HG02852 (cell line): ENCODE data around the gene OIP5.
"Not testable (repeated sequence)": the region's sequence is repeated elsewhere in the genome, so short reads cannot be mapped to it uniquely, and the experiment has no call there.

Experiments used
- ATAC-seq: cut with Tn5 transposase; IDR thresholded peaks from one replicate; pipeline ENCODE4 v1.9.1; 2021; ENCODE audit warnings: mild to moderate bottlenecking, moderate library complexity; ENCODE audit not compliant: unreplicated experiment

The OIP5 gene

DNA sequence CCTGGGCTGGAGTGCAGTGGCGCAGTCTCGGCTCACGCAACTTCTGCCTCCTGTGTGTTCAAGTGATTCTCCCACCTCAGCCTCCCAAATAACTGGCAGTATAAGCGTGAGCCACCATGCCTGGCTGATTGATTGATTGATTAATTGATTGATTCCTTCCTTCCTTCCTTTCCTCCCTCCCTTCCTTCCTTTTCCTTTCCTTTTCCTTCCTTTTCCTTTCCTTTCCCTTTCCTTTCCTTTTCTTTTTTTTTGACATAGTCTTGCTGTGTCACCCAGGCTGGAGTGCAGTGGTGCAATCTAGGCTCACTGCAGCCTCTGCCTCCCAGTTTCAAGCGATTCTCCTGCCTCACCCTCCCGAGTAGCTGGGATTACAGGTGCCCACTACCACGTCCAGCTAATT, 71.5 kb downstream of the OIP5 start:
- not testable (repeated sequence) for ATAC-seq

DNA sequence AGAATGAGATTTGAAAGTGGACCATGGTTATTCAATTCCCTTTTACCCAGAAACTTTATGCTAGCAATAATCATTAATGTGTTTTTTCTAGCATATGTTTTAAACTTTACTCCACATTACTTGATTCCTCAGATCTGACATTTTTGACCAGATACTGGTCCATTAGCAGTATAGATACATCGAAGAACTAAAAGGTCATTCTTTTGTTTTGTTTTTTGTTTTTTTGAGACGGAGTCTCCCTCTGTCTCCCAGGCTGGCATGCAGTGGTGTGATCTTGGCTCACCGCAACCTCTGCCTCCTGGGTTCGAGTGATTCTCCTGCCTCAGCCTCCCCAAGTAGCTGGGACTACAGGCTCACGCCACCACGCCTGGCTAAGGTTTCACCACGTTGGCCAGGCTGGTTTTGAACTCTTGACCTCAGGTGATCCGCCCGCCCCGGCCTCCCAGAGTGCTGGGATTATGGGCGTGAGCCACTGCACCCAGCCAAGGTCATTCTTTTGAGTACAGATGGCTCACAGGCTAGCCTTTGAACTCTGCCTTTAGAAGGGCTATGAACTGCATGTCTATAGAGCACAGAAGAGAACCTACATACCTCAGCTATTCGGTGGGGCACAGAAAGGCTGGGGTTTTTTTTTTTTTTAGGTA, 72.7 kb downstream of the OIP5 start:
- no peak for ATAC-seq
